Prostate gland (tissue), 2 donors: ENCODE results near the gene TMED9.

Experiments
- CTCF ChIP-seq, 4 experiments: fragments of 200-600 bp in 2 of 4; fragments of 450-650 bp in 2 of 4; sonication (generic) in 2 of 4; IDR thresholded peaks; 1 replicate in 3 of 4; 2 replicates in 1 of 4; pipeline ENCODE4 v1.5.1; 2016 to 2019; ENCODE audit warnings: antibody characterized with exemption in 4 of 4, mild to moderate bottlenecking in 2 of 4, moderate library complexity in 2 of 4
- POLR2A ChIP-seq: fragments of 450-650 bp; IDR thresholded peaks from one replicate; pipeline ENCODE4 v1.6.1; 2016; ENCODE audit warnings: antibody characterized with exemption, mild to moderate bottlenecking

GRCh38 chr5:177554474-177555111 lies 37.4 kb upstream of the TMED9 start, which contains the start of gene FAM193B:
- TF ChIP-seq POLR2A = peak; percentile 52
- peak in 1 of 4 experiments; percentile 11 for TF ChIP-seq CTCF (IDR thresholded peaks at IDR 0.05)
